ENCODE results near the gene ISG15. TPM values are rescaled to one million over a fixed set of nuclear protein-coding genes. Genes with fewer than 3 reads are reported as not detected.

The ISG15 gene
- polyA plus RNA-seq, 1 of the 3 experiments (the other 2 are of a cell fraction): 28.6 TPM

DNA sequence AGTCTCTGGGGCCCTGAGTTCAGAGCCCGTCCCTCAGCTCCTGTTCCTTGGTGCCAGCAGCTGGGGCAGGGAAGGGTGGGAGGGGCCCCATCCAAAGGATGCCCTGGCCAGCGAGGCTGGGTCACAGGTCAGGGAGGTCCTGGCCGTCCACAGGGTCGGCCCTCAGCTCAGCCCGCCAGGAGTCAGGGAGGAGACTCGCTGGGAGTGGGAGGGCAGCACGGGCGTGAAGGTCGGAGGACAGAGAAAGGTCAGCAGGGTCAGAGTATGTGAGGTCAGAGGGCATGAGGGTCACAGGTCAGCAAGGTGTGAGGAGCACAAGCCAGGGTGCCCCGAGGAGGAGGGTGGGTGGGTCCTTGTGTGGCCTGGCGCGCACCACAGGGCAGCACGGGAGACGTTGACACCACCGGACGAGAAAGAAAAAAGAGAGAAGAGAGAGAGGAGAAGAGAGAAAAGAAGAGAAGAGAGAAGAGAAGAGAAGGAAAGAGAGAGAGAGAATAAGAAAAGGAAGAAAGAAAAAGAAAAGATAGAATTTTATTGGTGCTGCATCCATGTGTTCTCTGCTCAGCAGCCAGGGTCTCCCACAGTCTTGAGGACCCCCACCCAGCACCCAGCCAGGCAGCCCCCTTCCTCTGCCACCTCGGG, 38.5 kb upstream of the ISG15 start (continued):
- TF ChIP-seq, protein P1, sequence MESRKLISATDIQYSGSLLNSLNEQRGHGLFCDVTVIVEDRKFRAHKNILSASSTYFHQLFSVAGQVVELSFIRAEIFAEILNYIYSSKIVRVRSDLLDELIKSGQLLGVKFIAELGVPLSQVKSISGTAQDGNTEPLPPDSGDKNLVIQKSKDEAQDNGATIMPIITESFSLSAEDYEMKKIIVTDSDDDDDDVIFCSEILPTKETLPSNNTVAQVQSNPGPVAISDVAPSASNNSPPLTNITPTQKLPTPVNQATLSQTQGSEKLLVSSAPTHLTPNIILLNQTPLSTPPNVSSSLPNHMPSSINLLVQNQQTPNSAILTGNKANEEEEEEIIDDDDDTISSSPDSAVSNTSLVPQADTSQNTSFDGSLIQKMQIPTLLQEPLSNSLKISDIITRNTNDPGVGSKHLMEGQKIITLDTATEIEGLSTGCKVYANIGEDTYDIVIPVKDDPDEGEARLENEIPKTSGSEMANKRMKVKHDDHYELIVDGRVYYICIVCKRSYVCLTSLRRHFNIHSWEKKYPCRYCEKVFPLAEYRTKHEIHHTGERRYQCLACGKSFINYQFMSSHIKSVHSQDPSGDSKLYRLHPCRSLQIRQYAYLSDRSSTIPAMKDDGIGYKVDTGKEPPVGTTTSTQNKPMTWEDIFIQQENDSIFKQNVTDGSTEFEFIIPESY (IDR thresholded peaks at IDR 0.05; ENCODE audit: borderline replicate concordance, low read depth): no peak

GRCh38 chr1:975365-975764, 37.9 kb upstream of the ISG15 start:
- Histone ChIP-seq H3K27me3 (ENCODE audit: insufficient read depth) (no peaks in the 10 kb centered on the region), H4K20me1 (ENCODE audit: insufficient read depth) (no peaks in the 10 kb centered on the region), H3K4me1 (ENCODE audit: control insufficient read depth in 1 of 2, insufficient read depth in 2 of 2, low read depth in 1 of 2, low read length in 1 of 2) (peaks cover 0 to 12% of the 10 kb centered on the region in 2 experiments; a peak in 1 of 4 replicates), H3K79me2 (ENCODE audit: insufficient read depth) (no peaks in the 10 kb centered on the region), H3K9ac (no peak overlapping the region), H3K4me3 (ENCODE audit: low read depth in 2 of 2, low read length in 1 of 2) (peak overlapping the region; percentile 59 to 73; a peak in 2 of 4 replicates), H3K4me2 (peak overlapping the region; percentile 88), H3K9me2 (no peaks in the 10 kb centered on the region), H2AFZ (ENCODE audit: low read depth) (no peak overlapping the region), H3K27ac (ENCODE audit: low read depth in 2 of 2, low read length in 1 of 2) (no peak overlapping the region), H3F3A (replicated peaks; ENCODE audit: insufficient read depth) (peaks cover 3% of the 10 kb centered on the region), H3K36me3 (replicated peaks in 1 of 2; ENCODE audit: control insufficient read depth in 1 of 2, insufficient read depth in 2 of 2, low read length in 1 of 2) (no peaks in the 10 kb centered on the region), H3K9me3 (no peaks in the 10 kb centered on the region)
- ChIA-PET CTCF (interaction anchor here (1.0 to 2.5 kb wide), 15 partner anchors 7 to 106 kb away, joined by 3 to 24 read pairs (median 5); partner anchors contain the start of gene NOC2L), POLR2A (interaction anchor here (0.8 to 1.3 kb wide), 2 partner anchors 35 to 70 kb away, joined by 3 to 6 read pairs; no protein-coding TSS in a partner anchor)
- TF ChIP-seq GATA2 (CRISPR knock-in tag; IDR thresholded peaks at IDR 0.05) (no peak), USF2 (IDR thresholded peaks at IDR 0.05; ENCODE audit: borderline replicate concordance, low read depth, low read length) (no peak), PBX3 (IDR thresholded peaks at IDR 0.05) (no peak)
- no peak for DNase-seq
- WGBS (ENCODE audit: low lambda C conversion rate): 77% methylated on average over 5 of the region's 9 CpGs

DNA sequence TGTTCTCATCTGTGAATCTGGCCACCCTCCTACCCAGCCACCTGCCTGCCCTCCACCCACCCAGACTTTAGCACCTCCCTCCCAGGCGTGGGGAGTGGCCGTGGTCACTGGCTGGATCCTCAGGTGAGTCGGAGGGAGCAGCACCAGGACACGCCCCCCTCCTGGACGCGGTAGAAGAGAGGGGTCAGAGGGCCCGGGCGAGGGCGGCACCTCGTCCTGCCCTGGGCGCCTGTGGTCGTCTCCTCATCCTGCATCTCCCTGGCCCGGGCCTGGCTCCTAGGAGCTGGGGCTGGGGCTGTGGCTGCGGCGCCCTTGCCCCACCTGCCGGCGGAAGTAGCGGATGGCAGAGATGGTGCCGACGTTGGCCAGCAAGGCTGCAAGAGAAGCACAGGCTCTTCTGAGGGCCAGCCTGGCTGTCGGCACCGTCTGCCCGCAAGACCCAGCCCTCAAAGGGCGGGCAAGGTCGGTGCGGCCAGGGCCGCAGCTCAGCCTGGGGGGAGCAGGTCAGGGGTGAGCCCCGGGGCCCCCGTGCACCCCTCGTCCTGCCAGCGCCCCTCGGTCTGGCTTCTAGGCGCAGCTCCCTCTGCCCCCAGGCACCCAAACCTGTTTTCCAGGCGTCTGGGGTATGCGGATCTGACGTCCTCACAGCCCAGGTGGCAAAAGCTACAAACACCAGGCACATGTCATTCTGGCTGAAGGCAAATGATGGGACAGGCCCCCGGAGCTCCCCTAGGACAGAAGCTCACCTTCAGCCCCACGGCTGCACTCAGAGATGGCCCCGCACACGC, 37.2 kb upstream of the ISG15 start:
- peak overlapping the region; percentile 21; the same call in 1 of the 2 replicates for H3K9ac ChIP-seq
- H3K27me3 ChIP-seq (ENCODE audit: insufficient read depth): no peaks in the 10 kb centered on the region
- ChIA-PET POLR2A (interaction anchor here (0.8 to 1.3 kb wide), 3 partner anchors 8 to 71 kb away, joined by 3 to 6 read pairs (median 5); no protein-coding TSS in a partner anchor), CTCF (interaction anchor here (0.6 to 2.5 kb wide), 17 partner anchors 8 to 107 kb away, joined by 3 to 24 read pairs (median 4); partner anchors contain the start of gene NOC2L)
- 2% methylated on average over 11 of the region's 40 CpGs for WGBS (ENCODE audit: low lambda C conversion rate)
- H3K36me3 ChIP-seq (replicated peaks in 1 of 2; ENCODE audit: control insufficient read depth in 1 of 2, insufficient read depth in 2 of 2, low read length in 1 of 2): no peaks in the 10 kb centered on the region
- peak overlapping the region; percentile 59 to 73 for H3K4me3 ChIP-seq (ENCODE audit: low read depth in 2 of 2, low read length in 1 of 2)
- H3F3A ChIP-seq (replicated peaks; ENCODE audit: insufficient read depth): peaks cover 3% of the 10 kb centered on the region
- H4K20me1 ChIP-seq (ENCODE audit: insufficient read depth): no peaks in the 10 kb centered on the region
- H3K4me2 ChIP-seq: peak overlapping the region; percentile 88
- peaks cover 0 to 19% of the 10 kb centered on the region in 2 experiments; a peak in 1 of 4 replicates for H3K4me1 ChIP-seq (ENCODE audit: control insufficient read depth in 1 of 2, insufficient read depth in 2 of 2, low read depth in 1 of 2, low read length in 1 of 2)
- no peaks in the 10 kb centered on the region for H3K9me2 ChIP-seq
- peak overlapping the region; percentile 92 for H2AFZ ChIP-seq (ENCODE audit: low read depth)
- H3K9me3 ChIP-seq: no peaks in the 10 kb centered on the region
- peak; percentile 92 for DNase-seq
- no peaks in the 10 kb centered on the region for H3K79me2 ChIP-seq (ENCODE audit: insufficient read depth)
- TF ChIP-seq RAD21 (IDR thresholded peaks at IDR 0.05; ENCODE audit: low read length) (peak; percentile 72), JUND (IDR thresholded peaks at IDR 0.05) (no peak), CHD2 (IDR thresholded peaks at IDR 0.05; ENCODE audit: low read length, partially characterized antibody) (peak; percentile 8), SIN3A (IDR thresholded peaks at IDR 0.05; ENCODE audit: borderline replicate concordance, low read depth, low read length) (no peak), FOXJ3 (CRISPR knock-in tag; IDR thresholded peaks at IDR 0.05) (no peak), SMC3 (IDR thresholded peaks at IDR 0.05; ENCODE audit: low read depth, low read length) (peak; percentile 59)
- TF ChIP-seq, protein P2, sequence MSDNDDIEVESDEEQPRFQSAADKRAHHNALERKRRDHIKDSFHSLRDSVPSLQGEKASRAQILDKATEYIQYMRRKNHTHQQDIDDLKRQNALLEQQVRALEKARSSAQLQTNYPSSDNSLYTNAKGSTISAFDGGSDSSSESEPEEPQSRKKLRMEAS (IDR thresholded peaks at IDR 0.05; ENCODE audit: low read depth): 0 out of 2 replicates have a peak, but pooled peaks have one; percentile 11
- TF ChIP-seq, protein P3, sequence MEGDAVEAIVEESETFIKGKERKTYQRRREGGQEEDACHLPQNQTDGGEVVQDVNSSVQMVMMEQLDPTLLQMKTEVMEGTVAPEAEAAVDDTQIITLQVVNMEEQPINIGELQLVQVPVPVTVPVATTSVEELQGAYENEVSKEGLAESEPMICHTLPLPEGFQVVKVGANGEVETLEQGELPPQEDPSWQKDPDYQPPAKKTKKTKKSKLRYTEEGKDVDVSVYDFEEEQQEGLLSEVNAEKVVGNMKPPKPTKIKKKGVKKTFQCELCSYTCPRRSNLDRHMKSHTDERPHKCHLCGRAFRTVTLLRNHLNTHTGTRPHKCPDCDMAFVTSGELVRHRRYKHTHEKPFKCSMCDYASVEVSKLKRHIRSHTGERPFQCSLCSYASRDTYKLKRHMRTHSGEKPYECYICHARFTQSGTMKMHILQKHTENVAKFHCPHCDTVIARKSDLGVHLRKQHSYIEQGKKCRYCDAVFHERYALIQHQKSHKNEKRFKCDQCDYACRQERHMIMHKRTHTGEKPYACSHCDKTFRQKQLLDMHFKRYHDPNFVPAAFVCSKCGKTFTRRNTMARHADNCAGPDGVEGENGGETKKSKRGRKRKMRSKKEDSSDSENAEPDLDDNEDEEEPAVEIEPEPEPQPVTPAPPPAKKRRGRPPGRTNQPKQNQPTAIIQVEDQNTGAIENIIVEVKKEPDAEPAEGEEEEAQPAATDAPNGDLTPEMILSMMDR (IDR thresholded peaks at IDR 0.05): peak; percentile 43
- H3K27ac ChIP-seq (ENCODE audit: low read depth in 2 of 2, low read length in 1 of 2): peak overlapping the region in 1 of 2 experiments; percentile 58; a peak in 1 of 4 replicates
